GM18909 (cell line): ENCODE results near the gene TREM1.
"Not testable (repeated sequence)": the region's sequence is repeated elsewhere in the genome, so short reads cannot be mapped to it uniquely, and the experiment has no call there.

ENCODE experiments used
- ATAC-seq: cut with Tn5 transposase; IDR thresholded peaks from one replicate; pipeline ENCODE4 v1.9.1; 2021; ENCODE audit warnings: mild to moderate bottlenecking; ENCODE audit not compliant: unreplicated experiment, poor library complexity

Gene TREM1

GRCh38 chr6:41266541-41266940 is 19.9 kb downstream of the TREM1 start:
- no peak for ATAC-seq

GRCh38 chr6:41263267-41263666 is 23.2 kb downstream of the TREM1 start:
- no peak for ATAC-seq

- ATAC-seq = no peak
These were observed 24.1 kb downstream of the TREM1 start for GRCh38 chr6:41262401-41262800.

GRCh38 chr6:41258196-41258493 is 28.3 kb downstream of the TREM1 start:
- ATAC-seq = no peak

- ATAC-seq = no peak
These were observed 28.9 kb downstream of the TREM1 start for GRCh38 chr6:41257369-41258195.

GRCh38 chr6:41256383-41256782 is 30.1 kb downstream of the TREM1 start:
- peak; percentile 78 for ATAC-seq

GRCh38 chr6:41255638-41256246 is 30.7 kb downstream of the TREM1 start:
- ATAC-seq = peak; percentile 29

- ATAC-seq = no peak
These were observed 31.4 kb downstream of the TREM1 start for GRCh38 chr6:41255110-41255509.

GRCh38 chr6:41252401-41253169 is 33.9 kb downstream of the TREM1 start:
- no peak for ATAC-seq

GRCh38 chr6:41247882-41248705 is 38.4 kb downstream of the TREM1 start:
- no peak for ATAC-seq

GRCh38 chr6:41247288-41247865 is 39.1 kb downstream of the TREM1 start:
- no peak for ATAC-seq

- ATAC-seq = not testable (repeated sequence)
These were observed 40.0 kb downstream of the TREM1 start for GRCh38 chr6:41246529-41246928.

- no peak for ATAC-seq
These were observed 46.9 kb downstream of the TREM1 start for GRCh38 chr6:41239467-41240159.

- ATAC-seq = no peak
These were observed 49.4 kb downstream of the TREM1 start for GRCh38 chr6:41237128-41237527.

GRCh38 chr6:41236276-41236675 is 50.2 kb downstream of the TREM1 start:
- ATAC-seq = no peak

GRCh38 chr6:41232667-41233066 is 53.8 kb downstream of the TREM1 start:
- ATAC-seq = no peak

GRCh38 chr6:41231246-41231645 is 55.2 kb downstream of the TREM1 start:
- ATAC-seq = no peak

GRCh38 chr6:41229721-41230120 is 56.8 kb downstream of the TREM1 start:
- no peak for ATAC-seq

- ATAC-seq = no peak
These were observed 57.9 kb downstream of the TREM1 start for GRCh38 chr6:41228616-41229015.

- ATAC-seq = no peak
These were observed 58.4 kb downstream of the TREM1 start, which contains the start of gene TREML4 for GRCh38 chr6:41228096-41228495. TSS of gene TREML4 (plus strand) at chr6:41228349. CDS start at chr6:41228428, 79 bp downstream.
